Sigmoid colon (tissue), 7 donors: ENCODE results near the gene LAMB1. TPM values are rescaled to one million over a fixed set of nuclear protein-coding genes. Genes with fewer than 3 reads are reported as not detected.

ENCODE experiments used
- DNase-seq: peaks from one replicate; pipeline ENCODE4 v3.0.0-alpha.2; 2019
- H3K27ac ChIP-seq, 4 donors: fragments of 200-600 bp; sonication (generic); one replicate each; pipeline ENCODE4 v1.5.1; 2016 to 2019; ENCODE audit warnings: mild to moderate bottlenecking in 1 of 4
- H3K27me3 ChIP-seq, 3 donors: fragments of 200-600 bp; sonication (generic); one replicate each; pipeline ENCODE4 v1.5.1; 2019; ENCODE audit warnings: mild to moderate bottlenecking in 1 of 3
- H3K36me3 ChIP-seq, 4 donors: fragments of 200-600 bp; sonication (generic); one replicate each; pipeline ENCODE4 v1.5.1; 2016 to 2019
- H3K4me1 ChIP-seq, 4 donors: fragments of 200-600 bp; sonication (generic); one replicate each; pipeline ENCODE4 v1.5.1; 2017 to 2019
- H3K4me3 ChIP-seq, 4 donors: fragments of 200-600 bp; sonication (generic); one replicate each; pipeline ENCODE4 v1.5.1; 2017 to 2019; ENCODE audit warnings: mild to moderate bottlenecking in 2 of 4, moderate library complexity in 1 of 4
- H3K9me3 ChIP-seq, 4 donors: fragments of 200-600 bp in 3 of 4; sonication (generic) in 3 of 4; one replicate each; pipeline versions ENCODE4 v1.5.1 to v1.6.1; 2013 to 2019
- EP300 ChIP-seq, 4 donors: sonication (generic); formaldehyde crosslinking; IDR thresholded peaks; one replicate each; pipeline ENCODE4 v1.6.1; 2017; ENCODE audit warnings: antibody characterized with exemption in 4 of 4
- POLR2A ChIP-seq, 2 donors: fragments of 450-650 bp; IDR thresholded peaks; one replicate each; pipeline ENCODE4 v1.6.1; 2016; ENCODE audit warnings: antibody characterized with exemption in 2 of 2, mild to moderate bottlenecking in 2 of 2, moderate library complexity in 2 of 2
- POLR2AphosphoS5 ChIP-seq, 4 donors: sonication (generic); formaldehyde crosslinking; IDR thresholded peaks; one replicate each; pipeline ENCODE4 v1.6.1; 2017; ENCODE audit warnings: antibody characterized with exemption in 4 of 4
- WGBS, 2 donors: extraction: QIAGEN DNeasy Blood & Tissue Kit; methylation state at CpG; one replicate each; pipeline ENCODE4 v1.1.7; 2013; 5-methylcytosine and 5-hydroxymethylcytosine counted together
- intact Hi-C: fragments of 100-400 bp; cut with DNase I; formaldehyde crosslinking; loops from one replicate; pipeline ENCODE4 v1.15.1; 2023
- polyA plus RNA-seq, 3 donors: library from polyadenylated mRNA; stranded (reverse); fragments of 200-250 nt; gene quantifications; one replicate each; pipeline ENCODE4 v1.2.3, GENCODE V29; 2013
- total RNA-seq, 4 donors: library from RNA; depleted of rRNA; stranded (reverse); fragments of >200 nt; gene quantifications; one replicate each; pipeline ENCODE4 v1.1.0, GENCODE V29; 2016
- TF ChIP-seq, protein P1 (sequence below), 4 experiments: fragments of 450-650 bp in 3 of 4; fragments of 200-600 bp in 1 of 4; IDR thresholded peaks; one replicate each; pipeline ENCODE4 v1.5.1; 2016 to 2019; ENCODE audit warnings: antibody characterized with exemption in 4 of 4, mild to moderate bottlenecking in 3 of 4, moderate library complexity in 2 of 4
- donor health status: healthy with polysubstance abuse.
- donor health status: Bipolar disorder and iron deficiency.
- donor health status: healthy.

The LAMB1 gene
- total and polyA plus RNA-seq, 7 donors = 16.9 to 246 (median 161) TPM

DNA sequence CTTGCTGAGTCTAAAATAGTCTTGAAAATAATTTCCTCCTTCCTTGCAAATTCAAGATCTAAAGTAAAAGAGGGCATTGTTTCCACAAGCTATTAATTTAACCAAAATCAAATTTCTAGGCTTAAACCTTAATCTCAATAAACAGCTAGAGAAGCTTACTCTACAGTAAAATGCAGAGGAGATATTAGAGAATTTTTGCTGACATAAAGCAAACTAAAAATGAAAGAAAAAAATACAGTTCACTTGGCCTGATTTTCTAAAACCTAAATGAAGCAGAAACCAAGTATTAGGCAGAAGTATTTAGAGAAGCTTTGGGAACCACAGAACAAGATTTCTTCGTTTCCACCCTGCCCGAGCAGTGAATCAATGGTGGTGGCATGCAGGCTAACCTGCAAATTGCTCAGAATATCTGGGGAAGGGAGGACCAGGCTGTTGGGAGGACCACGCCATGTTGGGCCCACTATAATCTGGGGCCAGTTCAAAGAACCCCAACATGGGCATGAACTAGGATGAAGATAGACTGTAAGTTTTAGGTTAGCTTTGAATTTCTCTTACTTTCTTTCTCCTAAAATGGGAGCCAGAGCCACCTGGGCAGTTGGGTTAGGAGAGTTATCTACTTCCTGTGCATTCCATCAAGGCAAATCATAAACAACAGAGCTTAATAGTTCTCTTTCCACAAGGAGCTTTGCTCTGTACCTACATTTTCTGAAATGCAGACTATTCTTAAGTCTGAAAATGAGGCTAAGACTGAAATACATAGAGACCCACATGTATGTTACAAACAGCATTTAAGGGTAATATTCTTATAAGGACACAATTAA, 4.1 kb downstream of the LAMB1 start:
- peak overlapping the region in 1 of 4 donors; percentile 75 for H3K4me3 ChIP-seq
- WGBS, 2 donors = 87 to 88% methylated on average over 3 of the region's 3 CpGs

GRCh38 chr7:107998150-107998549, 4.8 kb downstream of the LAMB1 start:
- Histone ChIP-seq H3K9me3 (no peaks in the 10 kb centered on the region), H3K27me3 (no peaks in the 10 kb centered on the region), H3K4me1 (peaks cover 0 to 64% (median 56%) of the 10 kb centered on the region in 4 donors), H3K36me3 (peaks cover 8 to 34% (median 11%) of the 10 kb centered on the region in 4 donors), H3K4me3 (peak overlapping the region in 1 of 4 donors; percentile 75), H3K27ac (peak overlapping the region; percentile 83 to 87 (median 86))
- 30 to 68% methylated on average over 2 of the region's 2 CpGs for WGBS, 2 donors
- TF ChIP-seq EP300 (IDR thresholded peaks at IDR 0.05) (no peak), POLR2A (IDR thresholded peaks at IDR 0.05) (no peak), POLR2AphosphoS5 (IDR thresholded peaks at IDR 0.05) (no peak)
- TF ChIP-seq, protein P1, sequence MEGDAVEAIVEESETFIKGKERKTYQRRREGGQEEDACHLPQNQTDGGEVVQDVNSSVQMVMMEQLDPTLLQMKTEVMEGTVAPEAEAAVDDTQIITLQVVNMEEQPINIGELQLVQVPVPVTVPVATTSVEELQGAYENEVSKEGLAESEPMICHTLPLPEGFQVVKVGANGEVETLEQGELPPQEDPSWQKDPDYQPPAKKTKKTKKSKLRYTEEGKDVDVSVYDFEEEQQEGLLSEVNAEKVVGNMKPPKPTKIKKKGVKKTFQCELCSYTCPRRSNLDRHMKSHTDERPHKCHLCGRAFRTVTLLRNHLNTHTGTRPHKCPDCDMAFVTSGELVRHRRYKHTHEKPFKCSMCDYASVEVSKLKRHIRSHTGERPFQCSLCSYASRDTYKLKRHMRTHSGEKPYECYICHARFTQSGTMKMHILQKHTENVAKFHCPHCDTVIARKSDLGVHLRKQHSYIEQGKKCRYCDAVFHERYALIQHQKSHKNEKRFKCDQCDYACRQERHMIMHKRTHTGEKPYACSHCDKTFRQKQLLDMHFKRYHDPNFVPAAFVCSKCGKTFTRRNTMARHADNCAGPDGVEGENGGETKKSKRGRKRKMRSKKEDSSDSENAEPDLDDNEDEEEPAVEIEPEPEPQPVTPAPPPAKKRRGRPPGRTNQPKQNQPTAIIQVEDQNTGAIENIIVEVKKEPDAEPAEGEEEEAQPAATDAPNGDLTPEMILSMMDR (IDR thresholded peaks at IDR 0.05) = no peak
- no peak for DNase-seq
- intact Hi-C loops = no loop called here

More for the DNA sequence above, 4.1 kb downstream of the LAMB1 start:
- Histone ChIP-seq H3K27ac (peak overlapping the region; percentile 83 to 87 (median 86)), H3K9me3 (no peaks in the 10 kb centered on the region), H3K4me1 (peaks cover 0 to 65% (median 58%) of the 10 kb centered on the region in 4 donors), H3K36me3 (peaks cover under 1 to 26% (median 4%) of the 10 kb centered on the region in 4 donors), H3K27me3 (no peaks in the 10 kb centered on the region)
- no peak for DNase-seq
- TF ChIP-seq, protein P1 (IDR thresholded peaks at IDR 0.05) = no peak
- TF ChIP-seq POLR2A (IDR thresholded peaks at IDR 0.05) (no peak), POLR2AphosphoS5 (IDR thresholded peaks at IDR 0.05) (no peak), EP300 (IDR thresholded peaks at IDR 0.05) (no peak)
- intact Hi-C loops = no loop called here

DNA sequence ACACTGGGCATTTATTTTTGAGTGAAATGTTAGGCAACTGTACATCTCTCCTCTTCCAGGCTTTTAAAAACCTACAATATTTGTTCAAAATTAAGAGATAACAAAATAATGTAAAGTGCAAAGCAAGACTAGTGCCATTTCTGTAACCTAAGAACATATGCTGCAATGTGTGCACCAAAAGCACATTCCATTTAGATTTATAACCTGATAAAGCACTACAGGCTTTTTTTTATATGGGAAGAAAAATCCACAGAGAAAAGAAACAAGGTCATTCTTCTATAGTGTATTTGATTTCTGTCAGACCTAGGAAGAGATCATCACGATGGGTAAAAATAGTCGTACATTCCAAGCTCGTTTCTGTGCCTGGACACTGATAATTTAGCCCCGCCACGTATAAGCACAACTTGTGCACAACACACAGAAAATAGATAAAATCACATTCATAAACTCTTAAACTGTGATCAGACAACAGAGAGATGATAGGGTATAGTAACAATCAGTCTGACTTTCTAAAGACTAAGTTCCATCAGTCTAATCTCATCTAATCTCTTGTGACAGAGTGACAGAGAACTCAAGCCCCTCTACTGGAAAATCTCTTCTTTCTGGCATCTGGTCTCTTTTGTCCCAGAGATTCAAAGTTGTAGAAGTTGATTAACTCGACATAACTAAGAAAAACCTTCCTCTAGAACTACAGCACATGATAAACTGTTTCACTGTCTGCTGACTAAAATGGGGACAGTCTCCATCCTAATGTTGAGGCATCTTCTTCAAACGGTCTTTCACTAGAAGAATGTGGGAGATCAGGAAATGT, 6.7 kb downstream of the LAMB1 start:
- peak overlapping the region; percentile 63 to 86 (median 68) for H3K27ac ChIP-seq
- 16 to 57% methylated on average over 7 of the region's 7 CpGs for WGBS, 2 donors
- no peak overlapping the region for H3K4me3 ChIP-seq
- H3K4me1 ChIP-seq = peaks cover 0 to 63% (median 55%) of the 10 kb centered on the region in 4 donors
- H3K36me3 ChIP-seq = peaks cover 12 to 46% (median 19%) of the 10 kb centered on the region in 4 donors
- intact Hi-C loops = no loop called here
- no peaks in the 10 kb centered on the region for H3K9me3 ChIP-seq
- H3K27me3 ChIP-seq = no peaks in the 10 kb centered on the region
- no peak for DNase-seq
- TF ChIP-seq EP300 (IDR thresholded peaks at IDR 0.05) (no peak), POLR2AphosphoS5 (IDR thresholded peaks at IDR 0.05) (no peak), POLR2A (IDR thresholded peaks at IDR 0.05) (no peak)
- TF ChIP-seq, protein P1 (IDR thresholded peaks at IDR 0.05) = no peak

- WGBS, 2 donors = 22 to 37% methylated on average over 6 of the region's 6 CpGs
These were observed 7.5 kb downstream of the LAMB1 start for GRCh38 chr7:107995184-107996071.

More at GRCh38 chr7:107995184-107996071, 7.5 kb downstream of the LAMB1 start:
- Histone ChIP-seq H3K4me1 (peaks cover 0 to 60% (median 46%) of the 10 kb centered on the region in 4 donors), H3K9me3 (no peaks in the 10 kb centered on the region), H3K36me3 (peaks cover 13 to 54% (median 19%) of the 10 kb centered on the region in 4 donors), H3K4me3 (no peak overlapping the region), H3K27ac (peak overlapping the region; percentile 63 to 86 (median 68)), H3K27me3 (no peaks in the 10 kb centered on the region)
- DNase-seq = peak; percentile 82
- peak in 2 of 4 donors; percentile 48 to 57 for TF ChIP-seq POLR2AphosphoS5 (IDR thresholded peaks at IDR 0.05)
- TF ChIP-seq, protein P1 (IDR thresholded peaks at IDR 0.05) = no peak
- intact Hi-C loops = no loop called here
